Parathyroid adenoma (tissue), 2 donors: ENCODE measurements around the gene KATNAL1.
"Not testable (repeated sequence)": the region's sequence is repeated elsewhere in the genome, so short reads cannot be mapped to it uniquely, and the experiment has no call there.

ENCODE experiments used
- H2AFZ ChIP-seq: fragments of 300-600 bp; sonication (generic); one replicate; pipeline ENCODE4 v1.7.0; 2017; ENCODE audit warnings: antibody characterized with exemption, mild to moderate bottlenecking
- H3K27ac ChIP-seq: fragments of 300-600 bp; sonication (generic); one replicate; pipeline ENCODE4 v1.7.0; 2017
- H3K27me3 ChIP-seq: fragments of 300-600 bp; sonication (generic); one replicate; pipeline ENCODE4 v1.7.0; 2017; ENCODE audit warnings: low read length; ENCODE audit not compliant: control insufficient read depth, insufficient read depth
- H3K36me3 ChIP-seq: fragments of 300-600 bp; sonication (generic); one replicate; pipeline ENCODE4 v1.7.0; 2017; ENCODE audit warnings: low read length; ENCODE audit not compliant: control insufficient read depth, insufficient read depth
- H3K4me1 ChIP-seq: fragments of 300-600 bp; sonication (generic); one replicate; pipeline ENCODE4 v1.7.0; 2017; ENCODE audit warnings: control low read depth
- H3K4me2 ChIP-seq: fragments of 300-600 bp; sonication (generic); one replicate; pipeline ENCODE4 v1.7.0; 2017; ENCODE audit warnings: low read length
- H3K4me3 ChIP-seq: fragments of 300-600 bp; sonication (generic); one replicate; pipeline ENCODE4 v1.7.0; 2017; ENCODE audit warnings: low read depth, low read length
- H3K79me2 ChIP-seq: fragments of 300-600 bp; sonication (generic); one replicate; pipeline ENCODE4 v1.7.0; 2017; ENCODE audit warnings: control low read depth
- H3K9ac ChIP-seq: fragments of 300-600 bp; sonication (generic); one replicate; pipeline ENCODE4 v1.7.0; 2017; ENCODE audit warnings: mild to moderate bottlenecking
- H3K9me3 ChIP-seq: fragments of 300-600 bp; sonication (generic); one replicate; pipeline ENCODE4 v1.7.0; 2017; ENCODE audit warnings: low read length; ENCODE audit not compliant: control insufficient read depth
- CTCF ChIP-seq: fragments of 300-600 bp; sonication (generic); IDR thresholded peaks from one replicate; pipeline ENCODE4 v1.7.0; 2017; ENCODE audit warnings: antibody characterized with exemption, mild to moderate bottlenecking
- donor health status: primary hyperparathyroidism.

The KATNAL1 gene

GRCh38 chr13:30295116-30295515, 12.2 kb downstream of the KATNAL1 start:
- no peak overlapping the region for H2AFZ ChIP-seq
- H3K27me3 ChIP-seq = no peaks in the 10 kb centered on the region
- no peaks in the 10 kb centered on the region for H3K4me1 ChIP-seq
- H3K9ac ChIP-seq = no peak overlapping the region
- H3K4me3 ChIP-seq = no peak overlapping the region
- no peak overlapping the region for H3K27ac ChIP-seq
- peaks cover 5% of the 10 kb centered on the region for H3K79me2 ChIP-seq
- no peak for TF ChIP-seq CTCF
- H3K9me3 ChIP-seq = no peaks in the 10 kb centered on the region
- H3K4me2 ChIP-seq = no peak overlapping the region
- H3K36me3 ChIP-seq = no peaks in the 10 kb centered on the region

- no peak for TF ChIP-seq CTCF
- Histone ChIP-seq H3K9me3 (no peaks in the 10 kb centered on the region), H3K27me3 (no peaks in the 10 kb centered on the region), H3K36me3 (no peaks in the 10 kb centered on the region), H3K4me2 (no peak overlapping the region), H3K4me1 (no peaks in the 10 kb centered on the region), H3K27ac (no peak overlapping the region), H2AFZ (no peak overlapping the region), H3K9ac (no peak overlapping the region), H3K79me2 (peaks cover 5% of the 10 kb centered on the region), H3K4me3 (no peak overlapping the region)
Observed at GRCh38 chr13:30294004-30294403, 13.3 kb downstream of the KATNAL1 start.

- H3K36me3 ChIP-seq = no peaks in the 10 kb centered on the region
- no peaks in the 10 kb centered on the region for H3K27me3 ChIP-seq
- H3K4me1 ChIP-seq = no peaks in the 10 kb centered on the region
Observed at GRCh38 chr13:30292325-30292724, 15.0 kb downstream of the KATNAL1 start.

GRCh38 chr13:30290812-30291436, 16.4 kb downstream of the KATNAL1 start:
- no peak for TF ChIP-seq CTCF
- no peaks in the 10 kb centered on the region for H3K79me2 ChIP-seq
- H3K4me1 ChIP-seq = no peaks in the 10 kb centered on the region

More at GRCh38 chr13:30292325-30292724, 15.0 kb downstream of the KATNAL1 start:
- Histone ChIP-seq H3K9ac (no peak overlapping the region), H3K27ac (no peak overlapping the region), H3K4me2 (no peak overlapping the region), H2AFZ (no peak overlapping the region), H3K9me3 (no peaks in the 10 kb centered on the region), H3K79me2 (peaks cover 2% of the 10 kb centered on the region), H3K4me3 (no peak overlapping the region)
- TF ChIP-seq CTCF = no peak

GRCh38 chr13:30289533-30289932, 17.8 kb downstream of the KATNAL1 start:
- H3K4me1 ChIP-seq = no peaks in the 10 kb centered on the region
- H3K27ac ChIP-seq = no peak overlapping the region
- H3K4me2 ChIP-seq = no peak overlapping the region
- no peak overlapping the region for H3K4me3 ChIP-seq
- no peaks in the 10 kb centered on the region for H3K36me3 ChIP-seq
- H3K27me3 ChIP-seq = no peaks in the 10 kb centered on the region
- TF ChIP-seq CTCF = no peak
- no peak overlapping the region for H3K9ac ChIP-seq
- no peak overlapping the region for H2AFZ ChIP-seq
- H3K9me3 ChIP-seq = no peaks in the 10 kb centered on the region
- no peaks in the 10 kb centered on the region for H3K79me2 ChIP-seq

More at GRCh38 chr13:30290812-30291436, 16.4 kb downstream of the KATNAL1 start:
- Histone ChIP-seq H3K4me3 (no peak overlapping the region), H3K27ac (no peak overlapping the region), H3K9ac (no peak overlapping the region), H3K9me3 (no peaks in the 10 kb centered on the region), H3K4me2 (no peak overlapping the region), H3K27me3 (no peaks in the 10 kb centered on the region), H2AFZ (no peak overlapping the region), H3K36me3 (no peaks in the 10 kb centered on the region)

GRCh38 chr13:30286059-30286458, 21.3 kb downstream of the KATNAL1 start:
- H3K9me3 ChIP-seq, H3K9ac ChIP-seq, H3K4me2 ChIP-seq, H3K27me3 ChIP-seq, H3K27ac ChIP-seq, H3K4me1 ChIP-seq, H3K4me3 ChIP-seq, H3K79me2 ChIP-seq, H3K36me3 ChIP-seq, H2AFZ ChIP-seq: not testable (repeated sequence)
